GM19397 (cell line): ENCODE measurements around the gene GRM5.

Experiments used
- ATAC-seq: cut with Tn5 transposase; IDR thresholded peaks from one replicate; pipeline ENCODE4 v1.9.1; 2021; ENCODE audit warnings: mild to moderate bottlenecking, moderate library complexity; ENCODE audit not compliant: unreplicated experiment

The GRM5 gene

DNA sequence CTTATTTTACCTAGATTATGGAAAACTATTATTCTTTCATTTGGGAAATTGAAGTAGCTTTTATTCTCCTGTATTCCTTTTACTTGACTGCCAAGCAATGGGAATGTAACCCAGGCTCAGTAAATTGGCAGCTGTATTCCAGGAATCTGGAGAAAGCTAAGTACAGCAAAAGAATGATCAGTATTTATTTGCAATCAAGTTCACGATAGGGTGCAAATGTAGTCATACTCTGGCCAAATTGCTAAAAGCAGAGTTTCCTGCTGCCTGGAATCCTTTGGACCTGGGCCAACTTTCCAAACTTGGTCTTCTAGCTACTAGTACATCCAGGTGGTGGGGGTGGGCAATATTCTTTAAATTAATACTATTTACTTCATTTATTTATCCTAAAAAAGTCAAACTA lies 442.3 kb downstream of the GRM5 start:
- ATAC-seq: no peak

DNA sequence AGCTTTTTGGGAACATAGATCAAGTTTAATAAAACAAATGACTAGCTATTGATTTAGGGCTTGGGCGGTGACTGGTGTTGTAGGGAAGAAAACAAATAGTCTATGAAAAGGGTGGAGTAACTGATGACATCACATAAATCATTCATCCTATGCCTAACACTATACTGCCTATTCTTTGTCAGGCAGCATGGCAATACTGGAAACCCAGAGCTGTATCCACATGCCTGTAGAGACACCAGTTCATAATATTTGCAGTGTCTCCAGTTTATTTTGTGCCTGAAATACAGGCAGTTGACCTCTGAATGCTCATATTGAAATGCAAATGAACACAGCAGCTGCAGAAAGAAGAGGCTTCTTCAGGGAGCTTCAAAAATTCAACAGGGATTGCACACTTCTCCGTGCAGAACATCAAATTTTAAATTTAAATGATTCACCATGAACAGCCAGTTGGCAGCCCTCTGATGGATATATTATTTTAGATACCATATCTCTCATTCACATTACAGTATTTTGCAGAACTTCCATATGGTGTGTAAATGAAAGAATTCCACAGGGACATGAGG lies 445.1 kb downstream of the GRM5 start:
- no peak for ATAC-seq

DNA sequence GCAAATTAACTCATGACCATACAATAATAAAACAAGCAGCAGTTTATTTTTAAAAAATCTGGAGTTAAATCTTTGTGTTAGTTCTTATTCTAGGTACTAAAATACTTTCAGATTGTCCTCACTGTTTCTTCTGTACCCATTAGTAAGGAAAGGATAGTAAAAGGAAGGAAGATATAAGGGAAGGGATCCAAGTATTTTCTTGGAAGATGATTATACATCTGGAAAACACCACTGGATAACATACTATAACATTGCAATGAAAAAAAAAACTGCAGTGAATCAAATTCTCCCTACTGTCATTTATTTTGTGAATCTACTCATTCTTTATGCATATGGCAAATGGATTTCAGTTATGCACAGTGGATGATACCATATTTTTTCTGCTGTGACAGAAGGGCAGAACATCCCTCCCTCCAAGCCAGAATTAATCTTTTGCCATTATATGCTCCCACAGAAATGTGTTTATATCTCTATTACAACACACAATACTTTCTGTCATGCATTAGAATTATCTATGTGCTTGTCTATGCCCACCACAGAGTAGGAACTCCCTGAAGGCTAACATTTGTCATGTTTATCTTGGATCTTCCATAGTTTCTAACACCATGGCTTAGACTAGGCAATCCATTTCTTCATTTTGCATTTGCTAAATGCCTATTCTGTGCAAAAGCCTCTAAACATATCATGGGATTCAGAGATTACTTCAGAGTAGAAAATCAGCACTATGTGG lies 446.0 kb downstream of the GRM5 start:
- no peak for ATAC-seq

DNA sequence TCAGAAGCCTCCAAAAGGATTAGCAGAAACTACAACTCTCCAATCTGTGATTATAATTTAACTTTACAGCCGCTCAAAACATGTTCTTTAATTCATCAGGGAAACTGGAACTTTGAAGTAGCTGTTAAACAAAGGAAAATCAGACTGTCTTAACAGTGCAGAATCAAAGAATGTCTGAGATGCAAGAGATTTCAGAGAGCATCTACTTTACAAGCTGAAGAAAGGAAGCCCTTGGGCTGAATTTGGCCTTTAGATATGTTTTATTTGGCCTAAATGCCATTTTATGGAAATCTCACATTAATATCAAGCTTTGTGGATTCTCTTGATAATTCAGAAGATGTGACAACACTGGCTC lies 446.7 kb downstream of the GRM5 start:
- ATAC-seq: no peak

DNA sequence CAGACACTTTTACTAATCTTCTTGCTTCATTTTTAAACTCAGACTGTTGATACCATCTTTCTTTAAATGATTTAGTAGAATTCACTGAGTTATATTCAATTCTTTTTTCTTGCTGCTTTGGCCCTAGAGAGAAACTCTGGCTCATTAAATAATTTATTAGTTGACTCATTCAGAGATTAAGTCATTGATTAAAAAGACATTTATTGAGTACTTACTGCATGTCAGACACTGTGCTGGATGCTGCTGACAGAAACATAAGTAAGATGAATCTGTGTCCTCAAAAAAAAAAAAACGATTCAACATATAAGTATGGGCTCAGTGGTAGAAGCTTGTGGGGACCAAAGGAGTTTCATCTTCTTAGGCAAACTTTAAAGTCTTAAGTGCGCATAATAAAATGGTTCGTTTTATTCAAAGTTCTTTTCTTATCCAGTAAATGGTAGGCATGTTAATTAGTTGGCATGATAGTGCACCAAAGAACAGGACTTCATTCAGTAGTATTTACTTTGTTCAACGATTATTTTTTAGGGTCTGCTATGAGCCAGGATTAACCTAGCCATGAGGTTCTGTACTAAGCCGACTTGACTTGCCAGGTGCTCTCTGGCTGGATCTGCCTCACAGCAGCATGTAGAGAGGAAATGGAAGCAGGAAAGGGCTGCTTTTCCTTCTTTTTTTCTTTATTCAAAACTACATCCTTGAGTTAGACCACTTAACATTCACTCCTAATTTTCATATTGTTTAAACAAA lies 447.3 kb downstream of the GRM5 start:
- ATAC-seq: no peak

DNA sequence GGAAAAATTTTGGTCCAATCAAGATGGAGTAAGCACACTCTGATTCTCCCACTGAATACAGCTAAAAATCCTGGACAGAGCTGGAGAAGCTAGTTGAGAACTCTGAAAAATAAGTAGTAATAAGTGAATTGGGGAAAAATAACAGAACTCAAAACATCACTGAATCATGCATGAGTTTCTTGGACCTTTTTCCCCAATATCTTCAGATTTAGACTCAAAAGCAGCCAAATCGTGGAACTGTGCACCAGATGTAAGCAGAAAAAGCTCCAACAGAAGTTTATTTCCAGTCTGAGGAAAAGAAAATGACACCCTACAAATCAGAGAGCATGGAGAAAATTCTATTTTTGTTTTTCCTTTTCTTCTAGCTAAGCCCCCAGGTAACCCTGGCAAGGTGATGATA lies 448.6 kb downstream of the GRM5 start:
- no peak for ATAC-seq

DNA sequence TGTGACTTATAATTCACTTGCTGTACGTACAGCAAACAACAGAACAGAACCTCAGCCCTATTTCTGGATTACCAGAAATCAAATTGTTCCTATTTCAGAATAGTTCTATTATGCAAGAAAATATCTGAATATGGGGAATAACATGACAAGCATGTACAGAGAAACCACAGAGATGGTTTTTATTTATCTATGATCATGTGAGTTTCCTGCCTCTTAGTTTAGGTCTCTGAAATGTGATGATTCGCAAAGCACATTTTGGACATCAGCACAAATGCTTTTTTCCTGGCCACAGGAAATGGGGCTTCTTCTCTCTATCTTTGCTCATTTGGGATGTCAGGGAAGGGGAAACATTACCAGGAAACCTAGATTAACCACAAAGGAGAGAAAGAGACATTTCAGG lies 461.5 kb downstream of the GRM5 start:
- ATAC-seq: no peak

DNA sequence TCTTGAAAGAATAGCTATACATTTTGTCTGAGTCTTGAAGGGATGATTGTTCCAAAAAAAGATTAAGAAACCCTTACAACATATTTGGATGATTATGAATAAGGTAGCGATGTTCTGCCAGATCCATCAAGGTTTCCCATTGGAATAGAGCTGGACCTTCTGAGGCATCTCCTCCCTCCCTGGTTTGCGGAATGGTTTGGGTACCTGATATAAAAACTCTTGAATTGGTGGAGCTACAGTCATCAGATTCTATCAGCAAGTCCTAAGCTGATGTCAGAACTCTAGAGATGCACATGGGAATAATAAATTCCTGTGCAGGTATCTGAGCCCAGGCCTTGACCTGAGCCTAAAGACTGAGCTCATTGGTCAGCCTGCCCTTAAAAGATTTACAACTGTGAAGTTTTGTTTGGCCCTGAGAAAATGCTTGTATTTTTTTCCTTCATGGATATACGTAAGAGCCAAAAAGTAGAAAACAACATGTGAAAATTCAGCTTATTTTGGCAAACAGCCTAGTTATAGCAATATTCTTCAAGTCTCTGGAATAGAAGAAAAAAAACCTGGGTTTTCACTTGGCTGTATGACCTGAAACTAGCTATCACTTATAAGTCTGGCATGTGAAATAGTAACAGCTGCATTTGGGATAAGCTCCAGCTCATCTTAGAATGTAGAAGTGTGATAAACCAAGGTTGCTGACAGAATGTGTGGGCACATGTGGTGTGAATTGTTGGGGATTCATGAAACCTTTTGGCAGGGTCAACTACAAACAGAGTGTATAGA lies 462.5 kb downstream of the GRM5 start:
- no peak for ATAC-seq

DNA sequence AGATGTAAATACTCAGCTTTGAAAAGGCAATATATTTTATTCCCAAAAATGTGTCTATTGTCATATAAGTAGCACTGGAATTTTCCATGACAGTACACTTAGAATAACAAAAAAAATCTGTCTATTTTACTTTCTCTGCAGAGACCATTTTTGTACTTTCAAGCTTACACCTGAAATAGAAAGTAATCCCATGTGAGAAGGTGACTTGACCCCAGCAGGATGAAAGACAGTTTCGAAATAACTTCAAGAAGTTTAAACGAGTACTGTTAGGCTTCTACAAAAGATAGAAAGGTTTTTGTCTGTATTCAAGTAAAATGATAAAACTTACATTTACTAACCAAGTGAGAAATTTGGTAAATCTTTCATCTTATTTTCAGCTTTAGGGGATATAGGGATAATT lies 468.4 kb downstream of the GRM5 start:
- no peak for ATAC-seq

DNA sequence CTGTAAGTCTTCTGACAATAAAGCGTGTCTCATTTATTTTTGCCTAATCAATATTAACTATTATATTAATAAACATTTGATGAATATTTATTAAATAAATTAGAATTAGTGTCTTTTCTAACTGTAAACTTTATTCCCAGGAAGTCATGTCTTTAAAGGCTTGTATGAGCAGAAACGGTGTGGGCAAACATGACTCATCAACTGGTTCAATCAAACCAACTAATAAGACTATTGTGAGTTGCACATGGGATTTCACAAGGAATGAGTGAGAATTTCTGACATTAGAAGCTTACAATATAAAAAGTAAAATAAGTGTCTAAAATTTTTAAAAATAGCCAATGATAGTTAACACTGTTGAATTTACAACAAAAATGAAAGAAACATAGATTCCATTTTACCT lies 469.0 kb downstream of the GRM5 start:
- no peak for ATAC-seq

DNA sequence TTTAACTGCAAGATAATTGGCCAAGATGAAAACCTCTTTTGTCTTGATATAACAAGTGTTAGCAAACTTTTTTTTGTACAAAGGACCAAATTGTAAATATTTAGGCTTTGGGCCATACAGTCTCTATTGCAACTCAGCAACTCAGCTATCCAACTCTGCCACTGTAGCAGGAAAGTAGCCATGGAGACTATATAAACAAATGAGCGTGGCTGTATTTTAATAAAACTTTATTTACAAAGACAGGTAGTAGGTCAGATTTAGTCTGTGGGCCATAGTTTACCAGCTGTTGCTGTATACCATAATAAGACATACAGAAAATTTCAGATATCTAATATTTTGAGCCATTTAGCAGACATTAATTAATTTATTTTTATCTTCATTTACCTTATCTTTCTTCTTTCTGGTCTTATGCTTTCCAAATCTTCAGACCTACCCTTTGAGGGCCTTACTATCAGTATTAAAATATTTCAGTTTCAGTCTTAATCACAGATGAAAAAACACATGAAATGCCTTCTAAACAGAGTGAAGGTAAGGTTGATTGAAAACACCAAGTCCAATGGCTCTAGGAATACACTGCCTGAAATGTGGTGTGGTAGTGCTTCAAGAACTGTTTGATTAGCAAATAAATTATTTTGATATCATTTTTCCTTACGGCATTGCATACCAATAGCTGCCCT lies 471.4 kb downstream of the GRM5 start:
- no peak for ATAC-seq

DNA sequence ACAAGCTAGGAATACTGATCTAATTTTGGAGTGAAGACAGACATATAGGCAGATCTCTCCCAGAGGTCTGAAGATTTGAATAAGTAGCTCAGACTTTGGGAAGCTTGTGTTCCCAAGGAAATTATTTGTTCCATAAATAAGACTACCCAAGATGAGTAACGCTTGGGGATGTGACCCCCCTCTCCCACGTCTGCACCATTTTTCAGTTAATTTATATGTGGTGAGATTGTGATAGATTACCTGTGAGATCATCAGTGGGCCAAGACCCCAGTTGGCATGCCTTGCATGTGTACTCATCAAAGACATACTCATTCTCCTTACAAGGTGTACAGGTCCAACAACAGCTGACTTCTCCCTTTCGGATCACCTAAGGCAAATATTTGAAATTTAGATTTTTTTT lies 475.4 kb downstream of the GRM5 start:
- ATAC-seq: no peak

DNA sequence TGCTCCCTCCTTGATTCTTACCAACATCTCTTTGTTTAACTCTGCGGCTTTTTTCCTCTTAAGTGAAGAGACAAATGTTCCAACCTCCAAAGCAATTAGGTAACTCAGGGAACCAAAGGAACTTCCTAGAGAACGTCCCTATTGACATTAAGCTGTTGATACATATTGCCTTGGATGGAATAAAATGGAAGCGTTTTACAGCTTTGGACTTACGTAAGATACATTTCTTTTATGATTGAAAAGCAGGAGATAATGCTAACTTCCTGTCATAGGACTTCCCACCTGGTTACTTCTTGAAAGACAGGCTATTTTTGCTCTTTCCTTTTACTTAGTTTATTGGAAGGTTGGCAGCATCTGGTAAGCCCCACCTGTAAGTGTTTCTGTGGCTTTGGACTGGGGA lies 482.5 kb downstream of the GRM5 start:
- no peak for ATAC-seq

DNA sequence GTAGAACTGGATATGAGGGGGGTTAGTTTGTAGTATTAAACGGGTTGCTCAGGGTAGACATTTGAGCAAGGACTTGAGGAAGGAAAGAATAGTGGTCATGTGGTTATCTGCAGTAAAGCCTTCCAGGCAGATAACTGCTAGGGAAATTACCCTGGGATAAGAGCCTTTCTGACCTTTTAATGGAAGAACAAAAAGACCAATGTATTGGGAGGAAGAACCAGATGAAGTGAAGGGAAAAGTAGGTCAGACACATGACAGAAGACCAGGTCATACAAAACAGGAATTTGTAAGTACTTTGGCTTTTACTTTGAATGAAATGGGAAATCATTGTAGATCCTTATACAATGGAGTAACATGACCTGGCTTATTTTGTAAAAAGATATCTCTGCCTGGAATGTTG lies 486.3 kb downstream of the GRM5 start:
- ATAC-seq: no peak

DNA sequence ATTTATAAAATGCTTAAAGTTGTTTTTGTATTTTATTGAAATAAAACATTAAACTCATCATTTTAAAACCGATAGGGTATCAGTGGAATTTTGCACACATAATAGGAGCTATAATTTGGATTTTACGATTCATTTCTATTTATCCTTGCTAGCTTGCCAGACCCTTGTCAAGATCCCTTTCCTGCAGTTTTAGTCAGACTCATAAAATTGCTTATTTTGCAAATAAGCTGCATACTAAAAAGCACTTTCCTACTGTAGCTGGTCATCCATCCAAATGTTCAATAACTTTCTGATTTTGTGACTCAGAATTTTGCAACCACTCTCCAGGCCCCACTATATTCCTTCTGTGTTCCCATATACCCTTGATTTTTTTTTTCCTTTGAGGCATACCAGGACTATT lies 489.0 kb downstream of the GRM5 start:
- no peak for ATAC-seq

DNA sequence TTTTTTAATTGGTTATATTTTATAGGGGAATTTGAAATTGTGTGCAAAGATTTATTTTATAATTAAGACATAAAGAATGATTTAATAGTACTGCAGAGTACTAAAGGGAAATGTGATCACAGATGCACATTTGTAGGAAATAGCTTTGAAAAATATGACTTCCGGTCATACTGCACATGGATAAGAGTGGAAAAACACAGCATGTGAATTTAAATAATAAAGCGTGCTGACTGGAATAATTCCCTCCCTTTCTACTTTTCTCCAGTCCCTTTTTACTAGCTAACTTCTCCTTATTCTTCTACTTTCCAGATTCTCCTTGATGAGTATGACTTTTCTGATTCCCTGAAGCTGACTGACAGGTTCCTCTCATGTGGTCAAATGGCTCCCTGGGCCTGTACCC lies 489.9 kb downstream of the GRM5 start:
- ATAC-seq: no peak

DNA sequence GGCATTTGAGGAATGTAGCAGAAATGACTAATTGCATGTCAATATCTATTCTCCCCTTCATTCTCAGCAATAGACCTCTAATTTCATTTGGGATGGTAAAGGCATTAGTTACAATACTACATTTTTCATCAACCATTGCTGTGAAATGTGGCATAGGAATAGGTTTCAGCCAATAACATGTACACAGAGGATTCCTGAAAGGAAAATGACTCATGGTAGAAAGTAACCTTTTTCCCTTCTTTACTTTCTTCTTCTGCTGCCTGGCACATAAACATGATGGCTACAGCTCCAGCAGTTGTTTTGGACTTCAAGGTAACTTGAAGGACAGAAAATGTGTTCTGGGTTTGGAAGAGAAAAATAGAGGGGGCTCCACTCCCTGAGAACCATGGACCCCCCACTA lies 496.4 kb downstream of the GRM5 start:
- no peak for ATAC-seq

DNA sequence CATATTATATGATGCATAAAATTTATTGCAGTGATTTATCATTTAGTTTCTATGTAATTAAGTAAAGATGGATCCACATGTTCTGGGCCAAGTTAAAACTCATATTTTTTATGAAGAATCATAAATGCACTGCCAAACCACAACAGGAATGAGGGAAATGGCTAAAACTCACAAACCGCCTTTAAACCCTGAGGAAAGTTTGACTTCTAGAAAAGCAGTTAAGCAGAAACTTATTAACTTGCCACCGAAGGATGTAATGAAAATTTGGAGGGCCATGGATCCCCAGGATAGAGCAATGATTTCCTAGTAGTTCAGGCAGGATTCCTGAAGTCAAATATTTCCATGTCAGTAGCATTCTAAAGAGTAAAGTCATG lies 510.0 kb downstream of the GRM5 start:
- no peak for ATAC-seq

DNA sequence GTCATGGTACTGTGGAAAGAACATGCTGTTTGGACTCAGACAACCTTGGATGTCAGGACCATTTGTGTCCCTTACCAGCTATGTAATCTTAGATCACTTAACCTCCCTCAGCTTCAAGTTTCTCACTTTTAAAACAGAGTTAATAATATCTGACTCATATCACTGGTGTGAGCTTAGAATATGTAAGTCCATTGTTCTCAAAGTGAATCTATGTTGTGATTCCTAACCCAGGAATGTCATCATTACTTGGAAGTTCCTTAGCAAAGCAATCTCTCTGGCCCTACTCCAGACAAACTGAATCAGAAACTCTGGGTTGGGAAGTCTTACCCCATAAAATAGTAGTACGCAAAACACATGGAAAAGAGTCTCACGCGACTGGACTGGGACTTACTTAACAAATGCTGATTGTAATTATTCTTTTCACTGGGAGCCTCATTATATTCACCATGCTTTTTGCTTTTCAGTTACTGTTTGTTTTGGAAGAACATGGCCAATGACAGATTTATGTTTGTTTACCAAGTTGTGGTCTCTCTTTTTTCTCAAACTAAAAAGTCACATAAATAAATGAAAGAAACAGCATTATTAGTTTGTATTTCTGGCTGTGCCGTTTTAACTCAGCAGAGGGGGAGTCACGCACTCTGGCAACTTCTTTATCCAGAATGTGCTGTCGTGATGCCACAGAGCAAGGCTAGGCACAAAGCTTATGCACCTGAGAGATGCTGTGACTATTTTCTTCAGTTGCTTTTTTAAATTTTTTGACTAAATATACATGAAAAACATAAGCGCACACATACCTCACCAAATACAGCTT lies 510.6 kb downstream of the GRM5 start:
- ATAC-seq: no peak

DNA sequence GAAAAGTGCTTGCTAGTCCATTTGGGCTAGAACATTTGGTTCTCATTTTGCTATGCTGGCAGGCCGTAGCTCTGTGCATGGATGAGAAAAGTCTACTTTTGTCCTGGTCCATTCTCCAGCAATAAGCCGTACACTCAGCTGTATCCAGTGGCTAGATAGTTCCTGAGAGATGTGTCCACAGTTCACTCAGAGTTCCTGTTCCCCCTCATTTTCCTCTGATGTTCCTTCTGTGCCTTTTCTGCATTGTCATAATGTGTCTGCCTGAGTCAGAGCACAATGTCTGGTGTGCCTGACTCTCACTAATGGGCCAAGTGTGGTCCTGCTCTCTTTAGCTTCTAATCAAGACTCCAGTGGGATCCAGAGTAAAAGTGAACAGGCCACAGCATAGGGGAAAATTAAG lies 512.6 kb downstream of the GRM5 start:
- ATAC-seq: no peak
